Caco-2 (cell line): Measurements from ENCODE around the gene CRIP1. TPM values are rescaled to one million over a fixed set of nuclear protein-coding genes. Genes with fewer than 3 reads are reported as not detected.
A peak's percentile ranks its signal among the peaks of the same experiment; 100 is the strongest.

Experiments used
- BruUV-seq: library from RNA; stranded (reverse); fragments of 400-500 nt; replicated peaks from 2 replicates; lab custom pipeline; 2021; lab: Mats Ljungman, UMichigan
- CTCF ChIA-PET: fragments of 300-600 bp; sonication (Branson Sonifier 250); formaldehyde crosslinking; loops from one replicate; lab custom pipeline; 2022; ENCODE audit warnings: antibody characterized with exemption; lab: Charles Lee
- POLR2A ChIA-PET: fragments of 300-600 bp; sonication (Branson Sonifier 250); formaldehyde crosslinking; loops from one replicate; lab custom pipeline; 2022; ENCODE audit warnings: antibody characterized with exemption; lab: Charles Lee
- DNase-seq, 2 experiments: peaks; one replicate each; pipeline versions ENCODE4 v3.0.0 to v3.0.0-alpha.2; 2020 to 2022
- H3K27me3 ChIP-seq: replicated peaks from 2 replicates; pipeline ENCODE4 v1.6.0; 2011; ENCODE audit warnings: low read length; ENCODE audit not compliant: control insufficient read depth, insufficient read depth
- H3K36me3 ChIP-seq: 2 replicates; pipeline ENCODE4 v1.5.1; 2011; ENCODE audit warnings: low read length; ENCODE audit not compliant: control insufficient read depth, insufficient read depth
- H3K4me1 ChIP-seq: fragments of 250-450 bp; sonication (Bioruptor Pico); 2 replicates; pipeline ENCODE4 v1.5.1; 2020; ENCODE audit warnings: mild to moderate bottlenecking
- H3K4me3 ChIP-seq: 2 replicates; pipeline ENCODE4 v1.5.1; 2011; ENCODE audit warnings: low read depth, mild to moderate bottlenecking, control low read depth, low read length
- H3K9me3 ChIP-seq: fragments of 250-450 bp; sonication (Bioruptor Pico); 2 replicates; pipeline ENCODE4 v1.5.1; 2020; ENCODE audit warnings: mild to moderate bottlenecking, moderate library complexity
- H3K27ac Mint-ChIP-seq: one replicate; pipeline ENCODE4 v1.8.0; 2022; ENCODE audit warnings: mixed read lengths; ENCODE audit not compliant: unreplicated experiment
- H3K27me3 Mint-ChIP-seq: one replicate; pipeline ENCODE4 v1.8.0; 2022; ENCODE audit warnings: mixed read lengths; ENCODE audit not compliant: insufficient read depth, unreplicated experiment
- H3K36me3 Mint-ChIP-seq: one replicate; pipeline ENCODE4 v1.8.0; 2022; ENCODE audit warnings: mild to moderate bottlenecking, mixed read lengths; ENCODE audit not compliant: insufficient read depth, unreplicated experiment
- H3K4me1 Mint-ChIP-seq: one replicate; pipeline ENCODE4 v1.8.0; 2022; ENCODE audit warnings: low read depth, mixed read lengths; ENCODE audit not compliant: unreplicated experiment
- H3K4me3 Mint-ChIP-seq: one replicate; pipeline ENCODE4 v1.8.0; 2022; ENCODE audit warnings: mild to moderate bottlenecking, moderate library complexity, mixed read lengths; ENCODE audit not compliant: unreplicated experiment
- H3K9me3 Mint-ChIP-seq: one replicate; pipeline ENCODE4 v1.8.0; 2022; ENCODE audit warnings: mixed read lengths; ENCODE audit not compliant: unreplicated experiment
- intact Hi-C: fragments of 100-400 bp; cut with micrococcal nuclease; formaldehyde crosslinking; loops from one replicate; pipeline ENCODE4 v1.10.0; 2022; ENCODE audit not compliant: unreplicated experiment
- total RNA-seq: library from RNA; stranded (reverse); gene quantifications from 2 replicates; pipeline ENCODE4 v1.2.3, GENCODE V29; 2022
- TF ChIP-seq, protein P1 (sequence below), 2 experiments: fragments of 200-600 bp in 1 of 2; IDR thresholded peaks; 1 replicate in 1 of 2; 2 replicates in 1 of 2; pipeline versions ENCODE4 v1.5.1 to v1.8.0; 2011 to 2022; ENCODE audit warnings: antibody characterized with exemption in 1 of 2, control low read depth in 1 of 2, inconsistent platforms in 1 of 2, low read depth in 1 of 2, low read length in 1 of 2, mild to moderate bottlenecking in 1 of 2, moderate library complexity in 1 of 2; ENCODE audit not compliant: insufficient read depth in 1 of 2, severe bottlenecking in 1 of 2, unreplicated experiment in 1 of 2

CRIP1 gene
- total RNA-seq, 1 experiment from 2014 or later = 75.1 TPM

- no peaks in the 10 kb centered on the region for H3K27me3 Mint-ChIP-seq
- H3K36me3 Mint-ChIP-seq = peaks cover 18% of the 10 kb centered on the region
- no peaks in the 10 kb centered on the region for H3K4me1 Mint-ChIP-seq
- no peak overlapping the region for H3K27ac Mint-ChIP-seq
- intact Hi-C loops = no loop called here
- TF ChIP-seq, protein P1, sequence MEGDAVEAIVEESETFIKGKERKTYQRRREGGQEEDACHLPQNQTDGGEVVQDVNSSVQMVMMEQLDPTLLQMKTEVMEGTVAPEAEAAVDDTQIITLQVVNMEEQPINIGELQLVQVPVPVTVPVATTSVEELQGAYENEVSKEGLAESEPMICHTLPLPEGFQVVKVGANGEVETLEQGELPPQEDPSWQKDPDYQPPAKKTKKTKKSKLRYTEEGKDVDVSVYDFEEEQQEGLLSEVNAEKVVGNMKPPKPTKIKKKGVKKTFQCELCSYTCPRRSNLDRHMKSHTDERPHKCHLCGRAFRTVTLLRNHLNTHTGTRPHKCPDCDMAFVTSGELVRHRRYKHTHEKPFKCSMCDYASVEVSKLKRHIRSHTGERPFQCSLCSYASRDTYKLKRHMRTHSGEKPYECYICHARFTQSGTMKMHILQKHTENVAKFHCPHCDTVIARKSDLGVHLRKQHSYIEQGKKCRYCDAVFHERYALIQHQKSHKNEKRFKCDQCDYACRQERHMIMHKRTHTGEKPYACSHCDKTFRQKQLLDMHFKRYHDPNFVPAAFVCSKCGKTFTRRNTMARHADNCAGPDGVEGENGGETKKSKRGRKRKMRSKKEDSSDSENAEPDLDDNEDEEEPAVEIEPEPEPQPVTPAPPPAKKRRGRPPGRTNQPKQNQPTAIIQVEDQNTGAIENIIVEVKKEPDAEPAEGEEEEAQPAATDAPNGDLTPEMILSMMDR (IDR thresholded peaks at IDR 0.05; ENCODE audit: insufficient read depth in 1 of 2, low read depth in 1 of 2, low read length in 1 of 2, severe bottlenecking in 1 of 2, unreplicated experiment in 1 of 2) = no peak
- Histone ChIP-seq H3K36me3 (no peaks in the 10 kb centered on the region; the same call in 1 of the 2 replicates), H3K4me3 (no peak overlapping the region), H3K27me3 (no peaks in the 10 kb centered on the region), H3K4me1 (peaks cover under 1% of the 10 kb centered on the region; the same call in 1 of the 2 replicates), H3K9me3 (no peaks in the 10 kb centered on the region)
- no peaks in the 10 kb centered on the region for H3K9me3 Mint-ChIP-seq
- DNase-seq = no peak
- BruUV-seq = no TSS peak
- H3K4me3 Mint-ChIP-seq = no peak overlapping the region
- ChIA-PET CTCF (interaction anchor here (1.0 kb wide), 1 partner anchor 16 kb away, joined by 3 read pairs; no protein-coding TSS in a partner anchor), POLR2A (no interaction called here)
Observed at GRCh38 chr14:105496831-105497591, 10.3 kb downstream of the CRIP1 start.

GRCh38 chr14:105497671-105498429 is 11.2 kb downstream of the CRIP1 start:
- Mint-ChIP-seq H3K4me3 (no peak overlapping the region), H3K27me3 (no peaks in the 10 kb centered on the region), H3K36me3 (peaks cover 22% of the 10 kb centered on the region), H3K9me3 (no peaks in the 10 kb centered on the region), H3K4me1 (no peaks in the 10 kb centered on the region), H3K27ac (no peak overlapping the region)
- no TSS peak for BruUV-seq
- no peaks in the 10 kb centered on the region for H3K9me3 ChIP-seq
- H3K4me1 ChIP-seq = no peaks in the 10 kb centered on the region
- no peak overlapping the region for H3K4me3 ChIP-seq
- CTCF ChIA-PET = interaction anchor here (1.0 kb wide), 1 partner anchor 17 kb away, joined by 3 read pairs; no protein-coding TSS in a partner anchor
- H3K27me3 ChIP-seq = no peaks in the 10 kb centered on the region
- peak in 1 of 2 experiments; percentile 29 for DNase-seq
- TF ChIP-seq, protein P1 (IDR thresholded peaks at IDR 0.05; ENCODE audit: insufficient read depth in 1 of 2, low read depth in 1 of 2, low read length in 1 of 2, severe bottlenecking in 1 of 2, unreplicated experiment in 1 of 2) = no peak
- intact Hi-C loops = no loop called here
- POLR2A ChIA-PET = no interaction called here
- H3K36me3 ChIP-seq = no peaks in the 10 kb centered on the region

DNA sequence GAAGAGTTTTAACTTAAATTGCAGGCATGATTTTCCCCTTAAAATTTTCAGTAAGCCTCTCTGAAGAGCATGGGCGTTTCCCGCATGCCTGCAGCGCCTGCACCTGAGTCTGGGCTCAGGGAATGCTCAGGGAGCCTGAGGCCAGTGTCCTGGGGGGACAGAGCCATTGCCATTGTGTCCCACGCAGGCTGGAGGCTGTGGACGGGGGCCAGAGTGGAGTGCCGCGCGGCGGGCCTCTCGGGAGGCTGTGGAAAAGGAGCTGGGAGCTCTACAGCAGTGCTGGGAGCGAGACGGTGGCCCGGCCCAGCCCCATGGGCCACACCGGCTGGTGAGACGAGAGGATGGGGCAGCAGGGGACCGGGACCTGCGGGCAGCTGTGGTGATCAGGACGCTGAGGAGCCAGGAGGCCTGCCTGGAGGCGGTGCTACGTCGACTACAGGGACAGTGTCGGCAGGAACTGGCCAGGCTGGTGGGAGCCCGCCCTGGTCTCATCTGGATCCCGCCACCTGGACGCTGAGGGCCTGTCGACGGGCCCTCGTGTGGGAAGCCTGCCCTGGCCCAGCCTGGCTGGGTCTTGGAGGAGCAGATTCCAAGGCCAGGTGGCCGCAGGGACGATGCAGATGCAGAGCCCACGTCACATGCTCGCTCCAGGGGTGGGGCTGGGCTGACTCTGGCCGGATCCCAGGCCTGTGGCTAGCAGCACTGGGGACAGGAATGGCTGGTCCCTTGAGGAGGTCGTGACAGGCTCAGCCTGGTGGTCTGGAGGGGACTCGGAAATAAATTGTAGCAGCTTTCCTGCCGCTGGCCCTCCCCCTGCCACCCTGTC is 12.0 kb downstream of the CRIP1 start:
- H3K36me3 Mint-ChIP-seq = peaks cover 27% of the 10 kb centered on the region
- intact Hi-C loops = no loop called here
- H3K9me3 ChIP-seq = no peaks in the 10 kb centered on the region
- no peaks in the 10 kb centered on the region for H3K9me3 Mint-ChIP-seq
- H3K27me3 ChIP-seq = no peaks in the 10 kb centered on the region
- no peak overlapping the region for H3K4me3 ChIP-seq
- no TSS peak for BruUV-seq
- no peak overlapping the region for H3K27ac Mint-ChIP-seq
- no peaks in the 10 kb centered on the region for H3K4me1 ChIP-seq
- POLR2A ChIA-PET = no interaction called here
- TF ChIP-seq, protein P1 (IDR thresholded peaks at IDR 0.05; ENCODE audit: insufficient read depth in 1 of 2, low read depth in 1 of 2, low read length in 1 of 2, severe bottlenecking in 1 of 2, unreplicated experiment in 1 of 2) = no peak
- H3K4me1 Mint-ChIP-seq = no peaks in the 10 kb centered on the region
- H3K4me3 Mint-ChIP-seq = no peak overlapping the region
- no peaks in the 10 kb centered on the region for H3K36me3 ChIP-seq
- DNase-seq = peak in 1 of 2 experiments; percentile 32
- H3K27me3 Mint-ChIP-seq = peaks cover 2% of the 10 kb centered on the region
- CTCF ChIA-PET = no interaction called here
